ENCODE results near the gene MAP3K20. TPM values are rescaled to one million over a fixed set of nuclear protein-coding genes. Genes with fewer than 3 reads are reported as not detected.

The MAP3K20 gene
- total and polyA plus RNA-seq, 2 experiments from 2014 or later: 7.6 to 9.6 TPM

DNA sequence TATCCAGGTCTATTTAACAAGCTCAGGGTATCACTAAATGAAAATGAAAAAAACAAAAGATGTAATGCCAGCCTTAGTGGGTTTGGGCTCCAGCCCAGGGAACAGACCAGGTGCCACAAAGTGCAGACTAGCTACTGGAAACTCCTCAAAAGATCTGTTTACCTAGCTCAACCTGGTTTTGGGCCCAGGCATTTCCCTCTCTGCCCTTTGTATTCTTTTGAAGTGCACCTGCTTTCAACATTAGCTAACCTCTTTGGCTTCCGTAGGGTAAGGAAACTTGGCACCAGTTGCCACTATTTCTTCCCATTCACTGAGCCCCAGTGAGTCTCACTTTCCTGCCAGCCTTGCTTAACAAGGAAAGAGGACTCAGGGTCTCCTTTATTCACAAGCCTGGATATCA lies 155.4 kb downstream of the MAP3K20 start:
- no peaks in the 10 kb centered on the region for H3K27me3 ChIP-seq (ENCODE audit: insufficient read depth)
- H3K4me3 ChIP-seq: no peak overlapping the region
- Mint-ChIP-seq H3K36me3 (ENCODE audit: low read depth) (peaks cover 29% of the 10 kb centered on the region), H3K27ac (no peak overlapping the region), H3K9me3 (peaks cover 19% of the 10 kb centered on the region), H3K4me1 (peaks cover 10% of the 10 kb centered on the region), H3K4me3 (no peak overlapping the region), H3K27me3 (ENCODE audit: insufficient read depth, low read depth, poor library complexity) (peaks cover 5% of the 10 kb centered on the region)
- H3F3A ChIP-seq (replicated peaks; ENCODE audit: low read depth): no peaks in the 10 kb centered on the region
- H4K20me1 ChIP-seq (replicated peaks; ENCODE audit: insufficient read depth): no peaks in the 10 kb centered on the region
- no peaks in the 10 kb centered on the region for H3K4me1 ChIP-seq (ENCODE audit: insufficient read depth)
- ATAC-seq (no peak), DNase-seq (ENCODE audit: low spot score) (no peak)
- TF ChIP-seq ZNF331 (CRISPR knock-in tag; IDR thresholded peaks at IDR 0.05; ENCODE audit: low read depth) (no peak), NANOG (IDR thresholded peaks at IDR 0.05; ENCODE audit: borderline replicate concordance) (no peak)
- no peaks in the 10 kb centered on the region for H3K9me2 ChIP-seq (ENCODE audit: insufficient read depth)
- H2AFZ ChIP-seq: no peak overlapping the region
- no peaks in the 10 kb centered on the region for H3K36me3 ChIP-seq (ENCODE audit: insufficient read depth)
- no peaks in the 10 kb centered on the region for H3K79me2 ChIP-seq (replicated peaks; ENCODE audit: insufficient read depth)
- no peak overlapping the region for H3K27ac ChIP-seq (ENCODE audit: low read depth)
- H3K4me2 ChIP-seq: no peak overlapping the region

DNA sequence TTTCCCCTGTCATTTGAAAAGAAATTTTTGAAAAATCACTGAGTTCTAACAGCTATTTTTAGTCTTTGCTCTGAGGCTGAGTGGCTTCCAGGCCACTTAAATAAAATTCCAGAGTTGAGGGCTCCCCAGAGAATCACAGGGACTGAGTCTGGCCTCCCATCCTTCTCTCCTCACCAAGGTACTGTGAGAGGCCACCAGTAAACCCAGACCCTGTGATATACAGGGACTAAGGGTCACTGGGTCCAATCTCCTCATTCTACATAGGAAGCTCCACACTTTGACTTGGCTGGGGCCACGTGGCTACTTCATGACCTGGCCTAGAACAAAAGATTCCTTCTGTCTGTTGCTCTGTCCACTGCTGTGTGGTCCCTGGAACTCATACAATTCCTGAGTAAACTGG lies 155.8 kb downstream of the MAP3K20 start:
- Mint-ChIP-seq H3K27ac (no peak overlapping the region), H3K9me3 (peaks cover 22% of the 10 kb centered on the region), H3K36me3 (ENCODE audit: low read depth) (peaks cover 32% of the 10 kb centered on the region), H3K27me3 (ENCODE audit: insufficient read depth, low read depth, poor library complexity) (peaks cover 5% of the 10 kb centered on the region), H3K4me3 (no peak overlapping the region), H3K4me1 (peaks cover 13% of the 10 kb centered on the region)
- no peak overlapping the region for H3K4me3 ChIP-seq
- no peak overlapping the region for H3K4me2 ChIP-seq
- H3K27me3 ChIP-seq (ENCODE audit: insufficient read depth): no peaks in the 10 kb centered on the region
- TF ChIP-seq JUNB (IDR thresholded peaks at IDR 0.05; ENCODE audit: unreplicated experiment) (no peak), ZNF114 (CRISPR knock-in tag; IDR thresholded peaks at IDR 0.05) (no peak)
- TF ChIP-seq, protein P1, sequence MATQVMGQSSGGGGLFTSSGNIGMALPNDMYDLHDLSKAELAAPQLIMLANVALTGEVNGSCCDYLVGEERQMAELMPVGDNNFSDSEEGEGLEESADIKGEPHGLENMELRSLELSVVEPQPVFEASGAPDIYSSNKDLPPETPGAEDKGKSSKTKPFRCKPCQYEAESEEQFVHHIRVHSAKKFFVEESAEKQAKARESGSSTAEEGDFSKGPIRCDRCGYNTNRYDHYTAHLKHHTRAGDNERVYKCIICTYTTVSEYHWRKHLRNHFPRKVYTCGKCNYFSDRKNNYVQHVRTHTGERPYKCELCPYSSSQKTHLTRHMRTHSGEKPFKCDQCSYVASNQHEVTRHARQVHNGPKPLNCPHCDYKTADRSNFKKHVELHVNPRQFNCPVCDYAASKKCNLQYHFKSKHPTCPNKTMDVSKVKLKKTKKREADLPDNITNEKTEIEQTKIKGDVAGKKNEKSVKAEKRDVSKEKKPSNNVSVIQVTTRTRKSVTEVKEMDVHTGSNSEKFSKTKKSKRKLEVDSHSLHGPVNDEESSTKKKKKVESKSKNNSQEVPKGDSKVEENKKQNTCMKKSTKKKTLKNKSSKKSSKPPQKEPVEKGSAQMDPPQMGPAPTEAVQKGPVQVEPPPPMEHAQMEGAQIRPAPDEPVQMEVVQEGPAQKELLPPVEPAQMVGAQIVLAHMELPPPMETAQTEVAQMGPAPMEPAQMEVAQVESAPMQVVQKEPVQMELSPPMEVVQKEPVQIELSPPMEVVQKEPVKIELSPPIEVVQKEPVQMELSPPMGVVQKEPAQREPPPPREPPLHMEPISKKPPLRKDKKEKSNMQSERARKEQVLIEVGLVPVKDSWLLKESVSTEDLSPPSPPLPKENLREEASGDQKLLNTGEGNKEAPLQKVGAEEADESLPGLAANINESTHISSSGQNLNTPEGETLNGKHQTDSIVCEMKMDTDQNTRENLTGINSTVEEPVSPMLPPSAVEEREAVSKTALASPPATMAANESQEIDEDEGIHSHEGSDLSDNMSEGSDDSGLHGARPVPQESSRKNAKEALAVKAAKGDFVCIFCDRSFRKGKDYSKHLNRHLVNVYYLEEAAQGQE (IDR thresholded peaks at IDR 0.05; ENCODE audit: unreplicated experiment): no peak
- H3K4me1 ChIP-seq (ENCODE audit: insufficient read depth): 0 out of 2 replicates have a peak, but pooled peaks cover under 1% of the 10 kb centered on the region
- H3K27ac ChIP-seq (ENCODE audit: low read depth): no peak overlapping the region
- ATAC-seq: no peak
- no peaks in the 10 kb centered on the region for H3F3A ChIP-seq (replicated peaks; ENCODE audit: low read depth)
- no peaks in the 10 kb centered on the region for H3K79me2 ChIP-seq (replicated peaks; ENCODE audit: insufficient read depth)
- no peak overlapping the region for H2AFZ ChIP-seq
- no peaks in the 10 kb centered on the region for H3K36me3 ChIP-seq (ENCODE audit: insufficient read depth)
- H4K20me1 ChIP-seq (replicated peaks; ENCODE audit: insufficient read depth): no peaks in the 10 kb centered on the region
- no peaks in the 10 kb centered on the region for H3K9me2 ChIP-seq (ENCODE audit: insufficient read depth)
- no peak for DNase-seq (ENCODE audit: low spot score)

DNA sequence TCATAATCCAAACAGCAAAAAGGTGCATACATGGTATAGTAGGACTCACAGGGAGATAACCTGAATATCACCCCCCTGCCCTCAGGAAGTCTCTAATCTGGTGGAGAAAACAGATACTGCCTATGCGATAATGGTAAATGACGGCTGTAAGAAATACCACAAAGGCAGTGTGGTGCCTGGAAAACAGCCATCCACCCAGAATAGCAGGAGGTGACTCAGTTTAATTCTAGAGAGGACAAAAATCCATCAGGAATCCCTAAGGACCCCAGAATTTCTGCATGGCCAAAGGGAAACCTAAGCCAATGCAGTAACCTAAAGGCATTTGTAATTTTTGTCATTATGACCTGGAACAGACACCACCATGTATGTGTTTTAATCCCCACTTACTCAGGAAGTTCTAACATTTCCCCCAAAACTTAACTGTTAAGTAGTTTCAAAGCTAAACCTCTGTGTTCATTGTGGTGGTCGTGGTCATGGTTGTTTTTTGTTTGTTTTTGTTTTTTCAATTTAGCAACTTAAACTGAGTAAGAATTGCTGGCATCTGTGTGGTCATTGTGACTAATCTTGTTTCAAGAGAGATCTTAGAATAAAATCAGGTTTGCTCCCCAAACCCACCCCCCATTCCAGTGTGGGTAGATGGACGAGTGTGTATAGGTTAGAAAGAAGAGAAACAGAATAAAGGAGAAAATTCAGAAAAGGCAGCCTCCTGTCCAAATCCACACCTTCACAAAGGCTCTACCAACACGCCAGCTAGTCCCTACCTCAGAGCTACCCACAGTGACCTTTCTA lies 157.5 kb downstream of the MAP3K20 start:
- Histone ChIP-seq H4K20me1 (replicated peaks; ENCODE audit: insufficient read depth) (no peaks in the 10 kb centered on the region), H3K36me3 (ENCODE audit: insufficient read depth) (no peaks in the 10 kb centered on the region), H3K27ac (ENCODE audit: low read depth) (no peak overlapping the region), H3K4me2 (no peak overlapping the region), H3K27me3 (ENCODE audit: insufficient read depth) (no peaks in the 10 kb centered on the region), H3K4me3 (no peak overlapping the region), H3K79me2 (replicated peaks; ENCODE audit: insufficient read depth) (no peaks in the 10 kb centered on the region), H3K9me2 (ENCODE audit: insufficient read depth) (no peaks in the 10 kb centered on the region), H3K4me1 (ENCODE audit: insufficient read depth) (peaks cover 4% of the 10 kb centered on the region; the same call in 1 of the 2 replicates), H2AFZ (no peak overlapping the region), H3F3A (replicated peaks; ENCODE audit: low read depth) (no peaks in the 10 kb centered on the region)
- H3K36me3 Mint-ChIP-seq (ENCODE audit: low read depth): peaks cover 32% of the 10 kb centered on the region
- ATAC-seq (no peak), DNase-seq (ENCODE audit: low spot score) (no peak)
- no peak overlapping the region for H3K4me3 Mint-ChIP-seq
- H3K27ac Mint-ChIP-seq: no peak overlapping the region
- peaks cover 18% of the 10 kb centered on the region for H3K4me1 Mint-ChIP-seq
- H3K27me3 Mint-ChIP-seq (ENCODE audit: insufficient read depth, low read depth, poor library complexity): peaks cover 4% of the 10 kb centered on the region
- peaks cover 22% of the 10 kb centered on the region for H3K9me3 Mint-ChIP-seq
- TF ChIP-seq, protein P1 (IDR thresholded peaks at IDR 0.05; ENCODE audit: unreplicated experiment): no peak
- TF ChIP-seq, protein P2, sequence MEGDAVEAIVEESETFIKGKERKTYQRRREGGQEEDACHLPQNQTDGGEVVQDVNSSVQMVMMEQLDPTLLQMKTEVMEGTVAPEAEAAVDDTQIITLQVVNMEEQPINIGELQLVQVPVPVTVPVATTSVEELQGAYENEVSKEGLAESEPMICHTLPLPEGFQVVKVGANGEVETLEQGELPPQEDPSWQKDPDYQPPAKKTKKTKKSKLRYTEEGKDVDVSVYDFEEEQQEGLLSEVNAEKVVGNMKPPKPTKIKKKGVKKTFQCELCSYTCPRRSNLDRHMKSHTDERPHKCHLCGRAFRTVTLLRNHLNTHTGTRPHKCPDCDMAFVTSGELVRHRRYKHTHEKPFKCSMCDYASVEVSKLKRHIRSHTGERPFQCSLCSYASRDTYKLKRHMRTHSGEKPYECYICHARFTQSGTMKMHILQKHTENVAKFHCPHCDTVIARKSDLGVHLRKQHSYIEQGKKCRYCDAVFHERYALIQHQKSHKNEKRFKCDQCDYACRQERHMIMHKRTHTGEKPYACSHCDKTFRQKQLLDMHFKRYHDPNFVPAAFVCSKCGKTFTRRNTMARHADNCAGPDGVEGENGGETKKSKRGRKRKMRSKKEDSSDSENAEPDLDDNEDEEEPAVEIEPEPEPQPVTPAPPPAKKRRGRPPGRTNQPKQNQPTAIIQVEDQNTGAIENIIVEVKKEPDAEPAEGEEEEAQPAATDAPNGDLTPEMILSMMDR (conservative IDR thresholded peaks at IDR 0.05; ENCODE audit: low read depth in 2 of 2): no peak
- TF ChIP-seq ZNF331 (CRISPR knock-in tag; IDR thresholded peaks at IDR 0.05; ENCODE audit: low read depth) (no peak), STAT1 (IDR thresholded peaks at IDR 0.05; ENCODE audit: unreplicated experiment) (no peak)
